Common myeloid progenitor, CD34-positive (primary cell): Measurements from ENCODE around the gene TNFRSF21.

ENCODE experiments used
- CTCF ChIA-PET: fragments of 350-600 bp; sonication (Branson Sonifier 250); formaldehyde crosslinking; loops from one replicate; lab custom pipeline; 2021; ENCODE audit warnings: antibody characterized with exemption; lab: Charles Lee
- POLR2A ChIA-PET: fragments of 350-600 bp; sonication (Branson Sonifier 250); formaldehyde crosslinking; loops from one replicate; lab custom pipeline; 2021; ENCODE audit warnings: antibody characterized with exemption; lab: Charles Lee
- DNase-seq, 3 donors: peaks; one replicate each; pipeline versions ENCODE4 v3.0.0 to v3.0.0-alpha.2; 2013
- H3K27ac ChIP-seq, 2 experiments: 1 replicate in 1 of 2; 2 replicates in 1 of 2; pipeline ENCODE4 v1.7.0; 2013; ENCODE audit warnings: inconsistent platforms in 2 of 2, low read length in 2 of 2, mild to moderate bottlenecking in 2 of 2, low read depth in 1 of 2, moderate library complexity in 1 of 2; ENCODE audit not compliant: severe bottlenecking in 2 of 2, insufficient read depth in 1 of 2, poor library complexity in 1 of 2
- H3K27me3 ChIP-seq, 5 experiments: replicated peaks in 2 of 5; 1 replicate in 3 of 5; 2 replicates in 2 of 5; pipeline versions ENCODE4 v1.6.1 to v1.7.0; 2013; ENCODE audit warnings: low read length in 4 of 5, mild to moderate bottlenecking in 2 of 5, moderate library complexity in 2 of 5, inconsistent platforms in 1 of 5; ENCODE audit not compliant: insufficient read depth in 5 of 5, control insufficient read depth in 4 of 5
- H3K36me3 ChIP-seq, 4 experiments: 1 replicate in 2 of 4; 2 replicates in 2 of 4; pipeline versions ENCODE4 v1.6.1 to v1.7.0; 2013; ENCODE audit warnings: low read length in 3 of 4, control low read depth in 1 of 4, mild to moderate bottlenecking in 1 of 4; ENCODE audit not compliant: control insufficient read depth in 4 of 4, insufficient read depth in 4 of 4
- H3K4me1 ChIP-seq, 4 experiments: 1 replicate in 3 of 4; 2 replicates in 1 of 4; pipeline versions ENCODE4 v1.6.1 to v1.7.1; 2013; ENCODE audit warnings: low read length in 3 of 4, mild to moderate bottlenecking in 3 of 4, control low read depth in 1 of 4, inconsistent platforms in 1 of 4, moderate library complexity in 1 of 4; ENCODE audit not compliant: control insufficient read depth in 4 of 4, insufficient read depth in 4 of 4; ENCODE audit errors: control extremely low read depth in 1 of 4
- H3K4me3 ChIP-seq, 7 experiments: 1 replicate in 4 of 7; 2 replicates in 3 of 7; pipeline versions ENCODE4 v1.5.1 to v1.7.0; 2013; ENCODE audit warnings: mild to moderate bottlenecking in 7 of 7, low read length in 6 of 7, moderate library complexity in 6 of 7, inconsistent platforms in 2 of 7, low read depth in 2 of 7, control low read depth in 1 of 7; ENCODE audit not compliant: insufficient read depth in 4 of 7, control insufficient read depth in 1 of 7; ENCODE audit errors: extremely low read depth in 1 of 7
- H3K9me3 ChIP-seq, 5 experiments: 1 replicate in 4 of 5; 2 replicates in 1 of 5; pipeline versions ENCODE4 v1.6.1 to v1.7.1; 2013; ENCODE audit warnings: low read length in 4 of 5, mild to moderate bottlenecking in 2 of 5, inconsistent platforms in 1 of 5, low read depth in 1 of 5, moderate library complexity in 1 of 5; ENCODE audit not compliant: control insufficient read depth in 4 of 5, insufficient read depth in 2 of 5; ENCODE audit errors: control extremely low read depth in 1 of 5
- WGBS: methylation state at CpG from one replicate; pipeline ENCODE4 v1.1.5; 2013; ENCODE audit not compliant: insufficient coverage; 5-methylcytosine and 5-hydroxymethylcytosine counted together

Gene TNFRSF21

GRCh38 chr6:47294990-47295389, 14.7 kb downstream of the TNFRSF21 start:
- Histone ChIP-seq H3K27ac (no peak overlapping the region), H3K27me3 (no peaks in the 10 kb centered on the region), H3K4me1 (no peaks in the 10 kb centered on the region), H3K9me3 (peaks cover 3 to 16% (median 6%) of the 10 kb centered on the region in 5 experiments), H3K4me3 (no peak overlapping the region), H3K36me3 (peaks cover 0 to 3% (median 0%) of the 10 kb centered on the region in 4 experiments)
- CTCF ChIA-PET: no interaction called here
- POLR2A ChIA-PET: no interaction called here
- no peak for DNase-seq
- WGBS: 100% methylated on average over 4 of the region's 4 CpGs

- Histone ChIP-seq H3K4me3 (no peak overlapping the region), H3K36me3 (peaks cover 0 to 5% (median 0%) of the 10 kb centered on the region in 4 experiments), H3K9me3 (peaks cover 3 to 16% (median 6%) of the 10 kb centered on the region in 5 experiments), H3K27ac (no peak overlapping the region), H3K4me1 (no peaks in the 10 kb centered on the region), H3K27me3 (no peaks in the 10 kb centered on the region)
- DNase-seq: no peak
- 100% methylated on average over 2 of the region's 2 CpGs for WGBS
- CTCF ChIA-PET: no interaction called here
- POLR2A ChIA-PET: no interaction called here
Measured at GRCh38 chr6:47292944-47293343, 16.8 kb downstream of the TNFRSF21 start.

- POLR2A ChIA-PET: no interaction called here
- Histone ChIP-seq H3K4me1 (no peaks in the 10 kb centered on the region), H3K9me3 (peaks cover 3 to 16% (median 6%) of the 10 kb centered on the region in 5 experiments), H3K36me3 (peaks cover 0 to 5% (median 0%) of the 10 kb centered on the region in 4 experiments), H3K27ac (no peak overlapping the region), H3K4me3 (no peak overlapping the region), H3K27me3 (no peaks in the 10 kb centered on the region)
- CTCF ChIA-PET: no interaction called here
- DNase-seq: no peak
- WGBS: 100% methylated on average over 2 of the region's 4 CpGs
Measured at GRCh38 chr6:47292027-47292426, 17.7 kb downstream of the TNFRSF21 start.

- H3K27ac ChIP-seq: no peak overlapping the region
- no peak for DNase-seq
- H3K9me3 ChIP-seq: peaks cover 3 to 16% (median 6%) of the 10 kb centered on the region in 5 experiments
- no peaks in the 10 kb centered on the region for H3K27me3 ChIP-seq
- H3K4me3 ChIP-seq: no peak overlapping the region
- ChIA-PET POLR2A (no interaction called here), CTCF (no interaction called here)
- peaks cover 4 to 13% (median 7%) of the 10 kb centered on the region in 4 experiments for H3K36me3 ChIP-seq
- H3K4me1 ChIP-seq: no peaks in the 10 kb centered on the region
- 100% methylated on average over 1 of the region's 7 CpGs for WGBS
Measured at GRCh38 chr6:47290124-47290834, 19.4 kb downstream of the TNFRSF21 start.

- Histone ChIP-seq H3K4me1 (no peaks in the 10 kb centered on the region), H3K4me3 (no peak overlapping the region), H3K27me3 (no peaks in the 10 kb centered on the region), H3K9me3 (peaks cover 2 to 16% (median 6%) of the 10 kb centered on the region in 5 experiments), H3K27ac (no peak overlapping the region), H3K36me3 (peaks cover 4 to 19% (median 17%) of the 10 kb centered on the region in 4 experiments)
- DNase-seq: no peak
- POLR2A ChIA-PET: no interaction called here
- CTCF ChIA-PET: no interaction called here
- WGBS: 100% methylated on average over 3 of the region's 7 CpGs
Measured at GRCh38 chr6:47288267-47289090, 21.2 kb downstream of the TNFRSF21 start.

- ChIA-PET CTCF (no interaction called here), POLR2A (no interaction called here)
- peaks cover 0 to 10% (median 5%) of the 10 kb centered on the region in 5 experiments for H3K9me3 ChIP-seq
- DNase-seq: no peak
- 98% methylated on average over 7 of the region's 7 CpGs for WGBS
- H3K36me3 ChIP-seq: peaks cover 4 to 21% (median 19%) of the 10 kb centered on the region in 4 experiments
- H3K27me3 ChIP-seq: no peaks in the 10 kb centered on the region
- no peaks in the 10 kb centered on the region for H3K4me1 ChIP-seq
- no peak overlapping the region for H3K27ac ChIP-seq
- H3K4me3 ChIP-seq: no peak overlapping the region
Measured at GRCh38 chr6:47286301-47286700, 23.4 kb downstream of the TNFRSF21 start.

- Histone ChIP-seq H3K4me1 (no peaks in the 10 kb centered on the region), H3K4me3 (no peak overlapping the region), H3K27me3 (no peaks in the 10 kb centered on the region), H3K36me3 (peaks cover 4 to 20% (median 17%) of the 10 kb centered on the region in 4 experiments), H3K27ac (no peak overlapping the region), H3K9me3 (peaks cover 0 to 1% (median 0%) of the 10 kb centered on the region in 5 experiments)
- ChIA-PET POLR2A (no interaction called here), CTCF (interaction anchor here (0.9 kb wide), 1 partner anchor 10 kb away, joined by 3 read pairs; no protein-coding TSS in a partner anchor)
- no peak for DNase-seq
- 96% methylated on average over 3 of the region's 7 CpGs for WGBS
Measured at GRCh38 chr6:47283993-47284392, 25.7 kb downstream of the TNFRSF21 start.
